Limb (tissue), 2 donors: ENCODE data around the gene LIN7C.
"Not testable (repeated sequence)": the region's sequence is repeated elsewhere in the genome, so short reads cannot be mapped to it uniquely, and the experiment has no call there.

Experiments
- DNase-seq, 2 donors: peaks; one replicate each; pipeline ENCODE4 v3.0.0-alpha.2; 2016; ENCODE audit errors: extremely low spot score in 2 of 2

LIN7C gene

DNA sequence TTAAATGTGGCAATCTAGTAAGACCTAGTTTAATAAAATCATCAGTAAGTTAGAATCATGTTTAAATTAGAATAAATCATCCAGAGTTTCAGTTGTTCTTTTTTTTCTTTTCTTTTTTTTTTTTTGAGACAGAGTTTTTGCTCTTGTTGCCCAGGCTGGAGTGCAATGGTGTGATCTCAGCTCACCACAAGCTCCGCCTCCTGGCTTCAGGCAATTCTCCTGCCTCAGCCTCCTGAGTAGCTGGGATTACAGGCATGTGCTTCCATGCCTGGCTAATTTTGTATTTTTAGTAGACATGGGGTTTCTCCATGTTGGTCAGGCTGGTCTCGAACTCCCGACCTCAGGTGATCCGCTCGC lies 58.4 kb downstream of the LIN7C start:
- not testable (repeated sequence) for DNase-seq

GRCh38 chr11:27447288-27448183 lies 59.0 kb downstream of the LIN7C start:
- DNase-seq, result no peak

DNA sequence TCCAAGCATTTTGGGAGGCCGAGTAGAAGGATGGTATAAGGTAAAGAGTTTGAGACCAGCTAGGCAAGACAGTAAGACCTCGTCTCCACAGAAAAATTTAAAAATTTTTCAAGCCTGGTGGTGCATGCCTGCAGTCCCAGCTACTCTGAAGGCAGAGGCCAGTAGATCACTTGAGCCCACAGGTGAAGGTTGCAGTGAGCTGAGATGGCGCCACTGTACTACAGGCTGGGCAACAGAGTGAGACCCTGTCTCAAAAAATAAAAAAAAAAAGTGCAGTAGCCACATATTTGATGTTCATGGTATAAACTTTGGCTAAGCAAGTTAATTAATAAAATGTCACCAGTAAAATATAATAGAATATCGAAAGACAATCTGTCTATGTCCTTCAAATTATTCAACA lies 60.9 kb downstream of the LIN7C start:
- DNase-seq, result no peak

- no peak for DNase-seq
Measured at GRCh38 chr11:27444801-27445215, 61.8 kb downstream of the LIN7C start.
